HepG2 (cell line): ENCODE data around the gene BBS4.
"Not testable (repeated sequence)": the region's sequence is repeated elsewhere in the genome, so short reads cannot be mapped to it uniquely, and the experiment has no call there.

ENCODE experiments used
- ATF2 ChIP-seq: sonication (generic); formaldehyde crosslinking; IDR thresholded peaks from 2 replicates; pipeline ENCODE4 v1.4.0; 2020; ENCODE audit warnings: missing genetic modification reagents
- BCL6 ChIP-seq: IDR thresholded peaks from 2 replicates; pipeline ENCODE4 v1.6.1; 2016; ENCODE audit warnings: missing genetic modification reagents, missing compliant biosample characterization
- CTCF ChIP-seq: sonication (generic); formaldehyde crosslinking; IDR thresholded peaks from 2 replicates; pipeline ENCODE4 v1.5.0; 2020; ENCODE audit warnings: mild to moderate bottlenecking, missing genetic modification reagents, moderate library complexity
- ELF1 ChIP-seq: sonication (generic); formaldehyde crosslinking; IDR thresholded peaks from 2 replicates; pipeline ENCODE4 v1.4.0; 2020; ENCODE audit warnings: missing genetic modification reagents
- EZH2 ChIP-seq: conservative IDR thresholded peaks from 2 replicates; pipeline ENCODE4 v1.6.1; 2012; ENCODE audit warnings: mild to moderate bottlenecking, low read depth, low read length, moderate library complexity
- SOX6 ChIP-seq, 2 experiments: fragments of 450-650 bp in 1 of 2; sonication (generic) in 1 of 2; formaldehyde crosslinking in 1 of 2; IDR thresholded peaks; 2 replicates each; pipeline versions ENCODE4 v1.4.0 to v1.6.1; 2017 to 2020; ENCODE audit warnings: antibody characterized with exemption in 1 of 2, mild to moderate bottlenecking in 1 of 2, missing genetic modification reagents in 1 of 2
- ZBTB33 ChIP-seq: sonication (generic); formaldehyde crosslinking; IDR thresholded peaks from 2 replicates; pipeline ENCODE4 v1.4.0; 2020; ENCODE audit warnings: missing genetic modification reagents

- TF ChIP-seq ATF2 (CRISPR knock-in tag); BCL6 (CRISPR knock-in tag); ZBTB33 (CRISPR knock-in tag); SOX6 (IDR thresholded peaks at IDR 0.05); SOX6 (CRISPR knock-in tag; IDR thresholded peaks at IDR 0.05); CTCF (CRISPR knock-in tag); ELF1 (CRISPR knock-in tag); EZH2: not testable (repeated sequence)
Observed at GRCh38 chr15:72654397-72654796, 31.6 kb upstream of the BBS4 start, which contains the start of gene GOLGA6B.
